T-helper 1 cell treated with Interleukin-12 subunit alpha and Interleukin-12 subunit beta and Interleukin-4 antibody, amounts not matched to agents 30 ng/mL and 1 ng/mL, for 36 hours (primary cell): ENCODE measurements around the gene HDAC1. TPM values are rescaled to one million over a fixed set of nuclear protein-coding genes. Genes with fewer than 3 reads are reported as not detected.

Experiments used
- intact Hi-C: fragments of 100-400 bp; cut with micrococcal nuclease; formaldehyde crosslinking; loops from one replicate; pipeline ENCODE4 v1.15.1; 2024
- total RNA-seq: library from RNA; stranded (reverse); gene quantifications from 2 replicates; pipeline ENCODE4 v1.2.3, GENCODE V29; 2022

HDAC1 gene
- total RNA-seq, 1 donor from 2014 or later = 208 TPM

- intact Hi-C loops = no loop called here
These were observed 35.3 kb downstream of the HDAC1 start for GRCh38 chr1:32327204-32327603.

- intact Hi-C loops = no loop called here
These were observed 38.1 kb downstream of the HDAC1 start for GRCh38 chr1:32329931-32330466.

GRCh38 chr1:32330558-32331151 lies 38.8 kb downstream of the HDAC1 start:
- intact Hi-C loops = no loop called here

DNA sequence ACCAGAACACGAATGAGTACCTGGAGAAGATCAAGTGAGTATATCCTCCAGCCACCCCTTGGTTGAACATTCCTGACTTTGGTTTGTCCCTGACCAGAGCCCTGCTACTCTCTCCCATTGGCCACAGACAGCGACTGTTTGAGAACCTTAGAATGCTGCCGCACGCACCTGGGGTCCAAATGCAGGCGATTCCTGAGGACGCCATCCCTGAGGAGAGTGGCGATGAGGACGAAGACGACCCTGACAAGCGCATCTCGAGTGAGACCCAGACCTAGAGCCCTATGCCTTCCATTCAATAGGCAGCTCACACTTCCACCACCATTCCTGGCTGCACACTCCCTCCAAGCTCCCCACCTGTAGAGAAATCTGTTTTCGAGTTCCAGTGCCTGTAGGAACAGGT lies 39.7 kb downstream of the HDAC1 start:
- intact Hi-C loops = no loop called here

GRCh38 chr1:32332290-32333079 lies 40.6 kb downstream of the HDAC1 start:
- intact Hi-C loops = no loop called here

- intact Hi-C loops = no loop called here
These were observed 41.5 kb downstream of the HDAC1 start for GRCh38 chr1:32333251-32333963.

DNA sequence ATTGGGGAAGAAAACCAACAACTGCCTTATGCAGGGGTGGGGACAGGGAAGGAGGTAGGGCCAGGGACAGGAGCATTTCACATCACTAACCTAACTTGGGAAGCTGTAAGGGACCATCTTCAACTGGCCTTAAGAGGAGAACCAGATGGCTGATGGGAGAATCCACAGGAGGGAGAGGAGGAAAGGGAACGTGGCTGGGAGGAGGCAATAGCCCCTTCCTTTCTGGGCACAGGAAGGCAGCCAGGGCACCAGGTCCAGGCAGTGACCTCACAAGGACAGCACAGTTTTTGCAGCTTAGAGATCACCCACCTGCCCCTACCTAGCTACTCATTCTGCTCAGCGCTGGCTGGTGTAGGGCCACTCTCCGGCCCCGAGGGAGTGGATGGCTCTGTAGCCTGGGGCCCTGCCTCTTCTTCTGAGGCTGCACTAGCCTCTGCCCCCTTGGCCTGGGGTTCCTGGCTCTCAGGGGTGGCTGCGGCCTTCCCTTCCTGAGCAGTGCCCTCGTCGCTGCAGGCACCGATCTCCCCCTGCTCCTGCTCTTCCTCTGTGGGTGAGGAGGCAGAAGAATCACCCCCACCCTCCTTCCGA lies 42.5 kb downstream of the HDAC1 start:
- intact Hi-C loops = no loop called here

DNA sequence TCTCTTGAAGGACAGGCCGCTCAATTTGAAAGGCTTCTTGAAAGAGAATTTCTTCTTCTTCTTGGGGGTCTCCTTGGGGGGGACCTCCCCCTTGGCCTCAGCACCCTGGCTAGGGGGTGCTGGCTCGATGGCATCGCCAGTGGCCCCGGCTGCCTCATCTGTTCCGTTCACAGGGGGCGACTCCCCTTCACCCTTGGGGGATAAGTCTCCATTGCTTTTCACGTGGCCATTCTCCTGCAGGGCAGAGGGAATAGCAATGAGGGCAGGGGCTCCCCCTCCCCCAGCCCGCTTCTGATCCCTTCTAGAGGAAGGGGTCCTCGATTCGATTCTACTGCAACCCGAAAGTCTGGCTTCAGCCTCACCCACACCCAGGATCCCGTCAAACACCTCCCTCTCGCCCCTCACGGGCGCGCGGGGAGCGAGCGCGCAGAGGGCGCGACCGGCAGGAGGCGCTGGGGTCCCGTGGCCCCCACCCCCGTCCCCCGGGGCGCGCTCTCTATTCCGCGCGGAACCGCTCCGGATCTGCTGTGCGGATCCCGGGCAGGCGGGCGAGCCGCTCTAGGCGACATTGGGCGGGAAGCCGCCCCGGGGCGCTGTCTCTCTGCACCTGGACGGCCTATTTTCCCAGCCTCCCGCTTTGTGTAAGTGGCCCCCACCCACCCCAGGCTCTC lies 43.1 kb downstream of the HDAC1 start:
- intact Hi-C loops = loop anchor here (1.0 kb wide), 2 partner anchors 37 to 79 kb away; no protein-coding TSS in a partner anchor

DNA sequence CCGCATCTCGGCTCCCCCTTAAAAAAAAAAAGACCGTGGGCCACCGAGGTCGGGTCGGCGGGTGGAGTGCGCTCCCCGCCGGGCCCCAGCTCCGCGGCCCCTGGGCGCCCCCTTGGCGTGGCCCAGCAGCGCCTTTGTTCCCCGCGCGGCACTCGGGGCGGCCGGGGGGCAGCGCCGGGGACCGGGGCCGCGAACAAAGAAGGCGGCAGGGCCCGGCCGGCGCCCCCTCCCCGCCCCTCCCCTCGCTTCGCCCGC lies 43.6 kb downstream of the HDAC1 start:
- intact Hi-C loops = loop anchor here (1.0 kb wide), 2 partner anchors 37 to 79 kb away; no protein-coding TSS in a partner anchor

DNA sequence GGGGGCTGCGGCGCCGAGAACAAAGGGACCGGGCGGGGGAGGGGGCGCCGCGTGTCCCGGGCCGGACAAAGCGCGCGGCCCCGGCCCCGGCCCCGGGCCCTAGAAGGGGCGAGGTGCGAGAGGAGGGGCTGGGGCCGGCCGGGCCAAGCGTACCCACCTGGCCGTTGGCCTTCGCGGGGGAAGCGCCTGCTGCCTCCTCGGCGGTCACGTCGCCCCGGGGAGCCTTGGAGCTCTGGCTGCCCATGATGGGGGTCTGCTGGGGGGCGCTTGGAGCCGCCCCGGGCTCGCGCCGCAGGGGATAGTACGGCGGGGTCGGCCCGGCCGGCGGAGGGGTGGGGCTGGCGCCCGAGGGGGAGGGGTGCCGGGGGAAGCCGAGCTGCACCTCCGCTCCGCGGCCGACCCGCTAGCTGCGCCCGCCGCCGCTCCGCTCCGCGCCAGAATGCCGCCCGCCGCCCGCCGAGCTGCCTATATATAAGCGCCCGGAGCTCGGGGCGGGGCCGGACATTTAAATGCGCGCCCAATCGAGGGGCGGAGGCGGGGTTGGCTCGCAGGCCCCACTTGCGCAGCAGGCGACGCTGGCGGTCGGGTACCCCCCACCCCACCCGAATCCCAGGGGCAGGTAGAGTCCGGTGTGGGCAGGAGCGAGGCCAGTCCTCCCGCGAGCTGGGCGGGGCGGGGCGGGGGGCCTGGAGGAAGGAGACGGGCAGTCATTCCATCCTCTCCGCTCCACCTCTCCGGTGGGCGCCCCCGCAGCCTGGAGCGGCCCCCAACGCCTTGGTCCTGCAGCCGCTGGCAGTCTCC lies 44.1 kb downstream of the HDAC1 start, which contains the start of gene MARCKSL1:
MARCKSL1 (minus strand) TSS at position 444 of the 801 bp plus-strand sequence; CDS start at position 244, 200 bp downstream.
- intact Hi-C loops = loop anchor here (1.0 kb wide), 5 partner anchors 14 to 78 kb away; partner anchors contain the start of gene BSDC1

- intact Hi-C loops = loop anchor here (1.0 kb wide), 3 partner anchors 14 to 58 kb away; partner anchors contain the start of gene BSDC1
These were observed 44.7 kb downstream of the HDAC1 start for GRCh38 chr1:32336591-32336932.

GRCh38 chr1:32336963-32337675 lies 45.2 kb downstream of the HDAC1 start:
- intact Hi-C loops = loop anchor here (1.0 kb wide), 4 partner anchors 14 to 57 kb away; partner anchors contain the start of gene BSDC1

DNA sequence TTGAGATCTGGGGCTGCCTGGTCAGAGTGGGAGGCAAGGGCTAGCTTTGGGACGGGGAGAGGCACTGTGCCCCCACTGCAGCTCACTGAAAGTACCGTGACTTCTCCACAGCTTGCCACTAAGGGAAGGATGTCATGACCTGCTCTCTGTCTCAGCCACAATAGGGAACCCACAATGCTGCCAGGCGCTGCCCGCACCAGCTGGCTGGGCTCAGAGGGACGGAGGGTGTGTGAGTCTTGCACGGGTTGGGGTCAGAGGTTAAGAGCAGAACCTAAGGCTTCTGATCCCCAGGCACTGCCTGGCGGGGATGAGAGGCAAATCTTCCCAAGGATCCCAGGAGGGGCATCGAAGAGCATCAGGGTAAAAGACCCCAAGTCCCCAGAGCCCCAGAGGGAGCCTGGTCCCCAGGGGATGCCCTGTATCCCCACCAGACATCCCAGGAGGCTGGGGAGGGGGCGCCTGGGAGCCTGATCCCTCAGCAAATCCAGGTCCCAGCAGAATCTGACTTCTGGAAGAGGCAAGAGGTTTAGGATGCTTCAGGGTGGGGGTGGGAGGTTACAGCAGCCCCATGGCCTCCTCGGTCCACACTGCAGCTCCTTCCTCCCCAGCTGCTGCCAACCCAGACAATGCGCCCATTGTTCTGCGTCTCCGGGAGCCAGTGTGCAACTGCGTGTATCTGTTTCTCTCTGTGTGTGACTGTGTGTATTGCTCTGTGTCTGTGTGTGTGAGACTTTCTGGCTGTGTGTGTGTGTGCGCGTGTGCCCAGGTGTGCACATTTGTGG lies 46.2 kb downstream of the HDAC1 start:
- intact Hi-C loops = loop anchor here (1.0 kb wide), 1 partner anchor 13 kb away; no protein-coding TSS in a partner anchor

- intact Hi-C loops = no loop called here
These were observed 46.8 kb downstream of the HDAC1 start for GRCh38 chr1:32338637-32339145.

- intact Hi-C loops = no loop called here
These were observed 47.6 kb downstream of the HDAC1 start for GRCh38 chr1:32339363-32339978.

DNA sequence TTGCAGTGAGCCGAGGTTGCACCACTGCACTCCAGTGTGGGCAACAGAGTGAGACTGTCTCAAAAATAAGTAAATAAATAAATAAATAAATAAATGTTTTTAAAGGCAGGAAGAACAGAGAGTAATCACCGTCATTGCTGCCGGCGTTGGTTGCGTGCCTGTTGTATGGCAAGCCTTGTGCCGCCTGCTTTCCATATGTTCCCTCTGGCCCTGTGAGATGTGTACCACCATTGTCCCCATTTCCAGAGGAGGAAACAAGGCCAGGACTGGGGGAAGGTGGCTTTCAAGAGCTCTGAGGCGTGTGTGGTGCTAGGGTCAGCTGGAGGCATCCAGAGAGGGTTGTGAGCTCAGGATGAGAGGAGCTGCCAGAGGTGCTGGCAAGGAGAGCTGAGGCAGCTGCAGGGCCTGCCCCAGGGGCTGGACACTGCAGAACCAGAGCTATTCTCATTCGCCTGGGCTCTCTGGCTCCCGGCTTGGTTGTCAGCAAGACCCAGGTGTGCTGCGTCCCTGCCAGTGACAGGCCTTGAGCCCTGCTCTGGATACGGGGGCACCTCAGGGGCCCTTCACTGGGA lies 49.4 kb downstream of the HDAC1 start:
- intact Hi-C loops = no loop called here

DNA sequence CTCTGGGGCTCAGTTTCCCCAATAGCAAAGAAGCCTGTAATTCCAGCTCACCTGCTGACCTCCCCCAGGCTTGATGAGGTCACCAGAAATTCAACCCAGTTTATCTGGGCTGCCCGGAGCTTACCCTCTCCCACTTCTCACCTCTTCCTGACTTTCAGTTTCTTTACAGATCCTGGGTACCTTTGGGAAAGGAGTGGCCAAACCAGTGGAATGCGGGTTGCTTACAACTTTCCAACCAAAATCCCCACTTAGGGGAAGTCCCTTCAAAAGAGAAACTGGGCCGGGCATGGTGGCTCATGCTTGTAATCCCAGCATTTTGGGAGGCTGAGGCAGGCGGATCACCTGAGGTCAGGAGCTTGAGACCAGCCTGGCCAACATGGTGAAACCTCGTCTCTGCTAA lies 50.1 kb downstream of the HDAC1 start:
- intact Hi-C loops = loop anchor here (1.0 kb wide), 1 partner anchor 9 kb away; no protein-coding TSS in a partner anchor
